Gastrocnemius medialis (tissue), 4 donors: ENCODE data around the gene MCUB. TPM values are rescaled to one million over a fixed set of nuclear protein-coding genes. Genes with fewer than 3 reads are reported as not detected.

ENCODE experiments used
- ATAC-seq, 2 donors: fragments of 150-250 bp; one replicate each; pipeline ENCODE4 v1.9.1; 2016
- DNase-seq, 2 donors: peaks; one replicate each; pipeline ENCODE4 v3.0.0-alpha.2; 2019
- H3K27ac ChIP-seq, 4 donors: fragments of 200-600 bp; sonication (generic); 1 replicate in 1 of 4; 2 replicates in 3 of 4; pipeline ENCODE4 v1.5.1; 2016 to 2018; ENCODE audit warnings: mild to moderate bottlenecking in 2 of 4, moderate library complexity in 1 of 4
- H3K27me3 ChIP-seq, 3 donors: fragments of 200-600 bp; sonication (generic) in 2 of 3; 1 replicate in 1 of 3; 2 replicates in 2 of 3; pipeline versions ENCODE4 v1.5.1 to v1.6.0; 2016 to 2019; ENCODE audit warnings: mild to moderate bottlenecking in 1 of 3, moderate library complexity in 1 of 3
- H3K36me3 ChIP-seq, 2 donors: fragments of 200-600 bp; sonication (generic) in 1 of 2; one replicate each; pipeline ENCODE4 v1.5.1; 2017 to 2018
- H3K4me1 ChIP-seq, 2 donors: fragments of 200-600 bp; sonication (generic) in 1 of 2; one replicate each; pipeline ENCODE4 v1.5.1; 2016 to 2017; ENCODE audit warnings: mild to moderate bottlenecking in 2 of 2
- H3K4me3 ChIP-seq, 4 donors: fragments of 200-600 bp; sonication (generic) in 3 of 4; 1 replicate in 1 of 4; 2 replicates in 3 of 4; pipeline ENCODE4 v1.5.1; 2016 to 2019; ENCODE audit warnings: mild to moderate bottlenecking in 2 of 4
- H3K9me3 ChIP-seq, 3 donors: fragments of 200-600 bp; sonication (generic) in 2 of 3; 1 replicate in 1 of 3; 2 replicates in 2 of 3; pipeline ENCODE4 v1.5.1; 2016 to 2019
- CTCF ChIP-seq, 5 experiments: fragments of 450-650 bp in 3 of 5; fragments of 200-600 bp in 2 of 5; sonication (generic) in 2 of 5; IDR thresholded peaks in 4 of 5; conservative IDR thresholded peaks in 1 of 5; 1 replicate in 4 of 5; 2 replicates in 1 of 5; pipeline ENCODE4 v1.5.1; 2016 to 2019; ENCODE audit warnings: antibody characterized with exemption in 5 of 5, mild to moderate bottlenecking in 3 of 5, moderate library complexity in 3 of 5
- POLR2A ChIP-seq, 2 donors: fragments of 450-650 bp; IDR thresholded peaks; one replicate each; pipeline ENCODE4 v1.6.1; 2017; ENCODE audit warnings: antibody characterized with exemption in 2 of 2, mild to moderate bottlenecking in 2 of 2, moderate library complexity in 2 of 2
- in situ Hi-C, 4 donors: fragments of 200-750 bp; cut with MboI; loops; one replicate each; pipeline versions ENCODE4 v1.15.0 to v1.8.0; 2017; ENCODE audit warnings: low sequenced_read_pairs in 4 of 4
- intact Hi-C: fragments of 100-400 bp; cut with DNase I; formaldehyde crosslinking; loops from one replicate; pipeline ENCODE4 v1.15.1; 2023; ENCODE audit warnings: low total_unique reads
- total RNA-seq, 4 donors: library from RNA; depleted of rRNA; stranded (reverse); fragments of >200 nt; gene quantifications; one replicate each; pipeline versions ENCODE4 v1.1.0 to v1.2.3, GENCODE V29; 2016

Gene MCUB
- total RNA-seq, 4 donors from 2014 or later: 2.6 to 5.6 (median 4.0) TPM

DNA sequence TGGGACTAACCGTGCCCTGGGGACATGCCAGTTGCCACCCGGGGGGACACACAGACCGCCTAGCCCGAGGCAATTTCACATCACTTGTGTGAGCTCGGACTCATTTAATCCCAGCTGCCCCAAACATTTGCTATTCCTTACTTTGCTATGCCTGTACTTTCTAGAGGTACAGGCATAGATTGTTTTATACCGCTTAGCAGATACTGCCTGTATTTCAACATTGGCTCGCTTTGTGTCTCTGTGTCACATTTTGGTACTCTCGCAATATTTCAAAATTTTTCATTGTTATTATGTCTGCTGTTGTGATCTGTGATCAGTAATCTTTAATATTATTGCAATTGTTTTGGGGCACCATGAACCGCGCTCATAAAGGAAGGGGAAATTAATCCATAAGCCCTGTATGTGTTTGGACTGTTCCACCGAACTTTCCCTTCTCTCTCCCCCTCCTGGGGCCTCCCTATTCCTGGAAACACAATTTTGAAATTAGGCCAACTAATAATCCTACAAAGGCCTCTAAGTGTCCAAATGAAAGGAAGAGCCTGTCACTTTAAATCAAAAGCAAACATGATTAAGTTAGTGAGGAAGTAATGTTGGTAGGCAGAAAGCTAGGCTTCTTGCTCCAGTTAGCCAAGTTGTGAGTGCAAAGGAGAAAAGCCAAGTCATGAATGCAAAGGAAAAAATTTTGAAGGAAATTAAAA lies 143.8 kb downstream of the MCUB start:
- in situ Hi-C loops (loop anchor here in 3 of 4 donors (10.0 to 25.0 kb wide), 4 partner anchors 108 to 279 kb away; partner anchors contain the start of genes SEC24B (in 2 of the 3), CFI (in 1 of the 3) and GAR1 (in 1 of the 3)), intact Hi-C loops (loop anchor here (1.0 to 10.0 kb wide), 7 partner anchors 26 to 491 kb away; partner anchors contain the start of genes ELOVL6, GAR1, PLA2G12A and SEC24B)
- no peak for DNase-seq
- TF ChIP-seq CTCF (IDR thresholded peaks at IDR 0.05 in 4 of 5, conservative IDR thresholded peaks at IDR 0.05 in 1 of 5) (no peak), POLR2A (IDR thresholded peaks at IDR 0.05) (no peak)
- Histone ChIP-seq H3K9me3 (no peaks in the 10 kb centered on the region), H3K4me3 (peak overlapping the region; percentile 79 to 92 (median 82)), H3K4me1 (peaks cover 8 to 13% of the 10 kb centered on the region in 2 donors), H3K27me3 (no peaks in the 10 kb centered on the region), H3K27ac (peak overlapping the region; percentile 76 to 82 (median 78)), H3K36me3 (no peaks in the 10 kb centered on the region)
- ATAC-seq: no peak

- no peak for TF ChIP-seq POLR2A (IDR thresholded peaks at IDR 0.05)
- no peak for TF ChIP-seq CTCF (IDR thresholded peaks at IDR 0.05 in 4 of 5, conservative IDR thresholded peaks at IDR 0.05 in 1 of 5)
- in situ Hi-C loops: loop anchor here in 3 of 4 donors (10.0 to 25.0 kb wide), 4 partner anchors 104 to 284 kb away; partner anchors contain the start of genes SEC24B (in 2 of the 3), CFI (in 1 of the 3) and GAR1 (in 1 of the 3)
Observed at GRCh38 chr4:109708435-109708834, 148.4 kb downstream of the MCUB start.

DNA sequence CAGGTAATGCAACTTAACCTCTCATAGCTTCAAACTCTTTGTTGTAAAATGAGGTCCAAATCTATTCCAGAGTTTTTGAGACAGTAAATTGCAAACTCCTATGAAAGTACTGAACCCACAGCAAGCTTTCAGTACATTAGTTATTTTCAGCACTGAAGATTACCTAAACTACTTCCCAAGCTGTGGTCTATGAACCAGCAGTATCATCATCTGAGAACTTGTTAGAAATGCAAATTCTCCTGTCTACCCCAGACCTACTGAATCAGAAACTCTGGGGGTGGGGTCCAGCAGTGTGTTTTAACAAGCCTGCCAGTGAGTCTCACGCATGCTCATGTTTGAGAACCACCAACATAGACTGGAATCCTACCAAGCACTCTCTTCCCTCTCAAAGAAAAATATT lies 148.9 kb downstream of the MCUB start:
- no peak overlapping the region for H3K4me3 ChIP-seq
- intact Hi-C loops: loop anchor here (10.0 kb wide), 1 partner anchor 486 kb away; the partner anchor contains the start of gene ELOVL6
- peaks cover 0 to 8% of the 10 kb centered on the region in 2 donors for H3K36me3 ChIP-seq
- DNase-seq (no peak), ATAC-seq (no peak)
- TF ChIP-seq POLR2A (IDR thresholded peaks at IDR 0.05) (no peak), CTCF (IDR thresholded peaks at IDR 0.05 in 4 of 5, conservative IDR thresholded peaks at IDR 0.05 in 1 of 5) (no peak)
- H3K9me3 ChIP-seq: no peaks in the 10 kb centered on the region
- no peaks in the 10 kb centered on the region for H3K4me1 ChIP-seq
- H3K27ac ChIP-seq: no peak overlapping the region
- H3K27me3 ChIP-seq: no peaks in the 10 kb centered on the region
- in situ Hi-C loops: loop anchor here in 3 of 4 donors (10.0 to 25.0 kb wide), 4 partner anchors 103 to 284 kb away; partner anchors contain the start of genes SEC24B (in 2 of the 3), CFI (in 1 of the 3) and GAR1 (in 1 of the 3)

More at GRCh38 chr4:109708435-109708834, 148.4 kb downstream of the MCUB start:
- no peak for ATAC-seq
- Histone ChIP-seq H3K27me3 (no peaks in the 10 kb centered on the region), H3K9me3 (no peaks in the 10 kb centered on the region), H3K36me3 (peaks cover 0 to 3% of the 10 kb centered on the region in 2 donors), H3K4me3 (no peak overlapping the region), H3K27ac (no peak overlapping the region), H3K4me1 (no peaks in the 10 kb centered on the region)
- intact Hi-C loops: loop anchor here (10.0 kb wide), 1 partner anchor 486 kb away; the partner anchor contains the start of gene ELOVL6
- no peak for DNase-seq

- in situ Hi-C loops (loop anchor here in 3 of 4 donors (25.0 kb wide), 3 partner anchors 99 to 276 kb away; partner anchors contain the start of genes SEC24B (in 2 of the 3), CFI (in 1 of the 3) and GAR1 (in 1 of the 3)), intact Hi-C loops (no loop called here)
- Histone ChIP-seq H3K9me3 (no peaks in the 10 kb centered on the region), H3K27ac (no peak overlapping the region), H3K27me3 (no peaks in the 10 kb centered on the region), H3K4me3 (no peak overlapping the region), H3K36me3 (peaks cover 0 to 24% of the 10 kb centered on the region in 2 donors), H3K4me1 (no peaks in the 10 kb centered on the region)
- TF ChIP-seq POLR2A (IDR thresholded peaks at IDR 0.05) (no peak), CTCF (IDR thresholded peaks at IDR 0.05 in 4 of 5, conservative IDR thresholded peaks at IDR 0.05 in 1 of 5) (no peak)
- no peak for ATAC-seq
- no peak for DNase-seq
Observed at GRCh38 chr4:109713500-109713899, 153.5 kb downstream of the MCUB start.
